Activated gamma-delta T cell (primary cell): ENCODE results near the gene PECR.

Experiments used
- DNase-seq: peaks from one replicate; lab custom pipeline; 2025; lab: John Stamatoyannopoulos, UW
- total RNA-seq, 2 donors: gene quantifications; one replicate each; lab custom pipeline; 2026; lab: John Stamatoyannopoulos, UW

The PECR gene
- 13.3 to 15.6 reads per million in 2 donors for total RNA-seq

- peak; percentile 68 for DNase-seq
Observed at GRCh38 chr2:216081487-216082116, at the start of gene PECR, which contains the start of gene TMEM169. Gene PECR, minus strand, starts transcription at chr2:216081809. Its CDS starts 68 bp downstream, at chr2:216081741. Gene TMEM169, plus strand, starts transcription at chr2:216081919. Its CDS starts 14,045 bp downstream, at chr2:216095964.

DNA sequence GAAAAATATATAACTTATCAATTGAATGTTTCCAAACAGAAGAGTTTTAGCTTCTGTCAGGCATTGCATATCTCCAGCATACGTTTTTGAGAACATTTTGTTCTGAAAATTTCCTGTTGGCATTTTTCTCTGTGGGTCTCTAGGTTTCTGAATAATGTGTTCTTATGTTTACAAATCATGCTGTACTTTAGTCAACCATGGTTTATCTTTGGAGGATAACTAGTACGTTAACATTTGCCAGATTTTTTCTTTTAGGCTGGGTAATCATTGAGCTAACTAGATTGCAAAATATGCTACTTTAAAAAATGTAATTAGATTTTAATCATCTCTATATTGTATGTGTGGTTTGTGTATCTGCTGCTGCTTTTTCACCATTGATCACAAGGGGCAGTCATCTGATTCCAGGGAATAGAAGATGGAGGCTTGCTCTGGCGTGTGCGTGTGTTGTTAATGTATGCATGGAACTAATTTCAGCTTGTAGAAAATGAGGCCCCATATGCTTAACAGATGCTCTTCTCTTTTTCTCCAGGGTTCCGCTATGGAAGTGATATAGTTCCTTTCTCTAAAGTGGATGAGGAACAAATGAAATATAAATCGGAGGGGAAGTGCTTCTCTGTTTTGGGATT lies 48.9 kb upstream of the PECR start:
- DNase-seq, result no peak

- DNase-seq, result no peak
Observed at GRCh38 chr2:216126943-216127342, 45.3 kb upstream of the PECR start.

GRCh38 chr2:216121255-216121654 lies 39.6 kb upstream of the PECR start:
- DNase-seq, result no peak

DNA sequence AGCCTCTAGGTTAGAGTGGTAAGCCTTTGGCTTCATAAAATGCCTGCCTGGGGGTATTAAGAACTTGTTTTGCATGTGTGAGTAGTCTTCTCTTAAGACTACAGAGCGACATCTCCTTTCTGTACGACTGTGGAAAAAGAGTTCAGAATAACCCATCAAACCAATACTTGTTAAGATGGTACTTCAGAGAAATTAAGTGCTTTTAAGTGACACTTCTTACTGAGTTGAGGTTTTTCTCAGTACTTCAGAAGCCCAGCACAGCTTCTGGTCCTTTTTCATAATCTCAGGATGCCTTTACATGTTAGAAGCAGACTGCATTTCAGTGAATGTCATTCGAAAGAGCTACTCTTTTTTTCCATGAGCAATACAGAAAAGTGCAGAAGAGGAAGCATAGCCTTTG lies 38.4 kb upstream of the PECR start:
- DNase-seq, result no peak

GRCh38 chr2:216119146-216119545 lies 37.5 kb upstream of the PECR start:
- no peak for DNase-seq

DNA sequence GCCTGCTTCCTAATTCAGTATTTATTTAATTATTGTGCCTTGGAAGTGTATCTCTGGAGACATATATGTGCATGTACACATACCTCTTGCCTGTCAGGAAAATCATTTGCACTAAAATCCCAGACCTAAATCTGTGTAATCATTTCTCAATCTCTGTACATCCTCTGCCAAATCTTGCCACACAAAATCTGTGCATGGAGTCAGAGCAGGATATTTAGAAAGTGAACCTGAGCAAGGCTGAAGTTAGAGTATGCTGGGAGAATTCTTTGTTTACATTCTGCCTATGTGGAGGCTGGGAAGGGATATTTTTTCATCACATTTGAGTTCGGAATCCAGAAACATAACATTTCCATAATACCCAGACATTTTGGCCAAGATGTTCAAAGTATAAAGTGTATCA lies 36.9 kb upstream of the PECR start:
- no peak for DNase-seq

- no peak for DNase-seq
Observed at GRCh38 chr2:216117561-216118340, 36.1 kb upstream of the PECR start.

GRCh38 chr2:216116418-216116817 lies 34.8 kb upstream of the PECR start:
- no peak for DNase-seq

- DNase-seq, result peak; percentile 47
Observed at GRCh38 chr2:216114714-216115531, 33.3 kb upstream of the PECR start.

- DNase-seq, result no peak
Observed at GRCh38 chr2:216114382-216114713, 32.7 kb upstream of the PECR start.

DNA sequence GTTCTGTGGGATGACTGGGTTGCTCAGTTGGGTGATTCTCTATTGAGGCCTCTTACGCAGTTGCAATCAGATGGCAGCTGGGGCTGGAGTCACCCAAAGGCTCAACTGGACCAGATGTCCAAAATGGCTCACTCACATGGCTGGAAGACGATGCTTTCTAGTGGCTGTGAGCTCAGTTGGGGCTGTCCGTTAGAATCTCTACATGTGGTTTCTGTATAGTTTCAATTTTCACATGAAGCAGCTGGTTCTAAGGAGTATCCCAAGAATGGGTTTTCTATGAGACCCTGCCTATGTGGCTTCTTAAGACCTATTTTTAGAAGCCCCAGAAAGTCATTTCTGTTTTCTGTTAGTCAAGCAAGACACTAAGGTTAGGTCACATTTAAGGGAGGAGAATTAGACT lies 32.0 kb upstream of the PECR start:
- DNase-seq, result no peak

DNA sequence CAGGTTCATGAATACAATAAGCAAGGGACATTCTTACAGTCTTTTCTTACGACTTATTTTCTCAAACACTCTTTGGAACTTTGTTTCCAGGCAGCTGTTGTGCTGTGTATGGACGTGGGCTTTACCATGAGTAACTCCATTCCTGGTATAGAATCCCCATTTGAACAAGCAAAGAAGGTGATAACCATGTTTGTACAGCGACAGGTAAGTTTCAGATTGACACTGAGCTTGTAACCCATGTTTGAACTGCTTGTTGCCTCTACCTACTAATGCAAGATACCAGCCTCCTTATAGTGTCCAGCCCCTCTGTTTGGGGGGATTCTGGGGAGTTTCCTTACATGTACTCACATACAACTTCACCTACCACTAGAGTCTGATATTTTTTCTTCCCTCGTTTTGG lies 31.3 kb upstream of the PECR start:
- DNase-seq, result no peak

DNA sequence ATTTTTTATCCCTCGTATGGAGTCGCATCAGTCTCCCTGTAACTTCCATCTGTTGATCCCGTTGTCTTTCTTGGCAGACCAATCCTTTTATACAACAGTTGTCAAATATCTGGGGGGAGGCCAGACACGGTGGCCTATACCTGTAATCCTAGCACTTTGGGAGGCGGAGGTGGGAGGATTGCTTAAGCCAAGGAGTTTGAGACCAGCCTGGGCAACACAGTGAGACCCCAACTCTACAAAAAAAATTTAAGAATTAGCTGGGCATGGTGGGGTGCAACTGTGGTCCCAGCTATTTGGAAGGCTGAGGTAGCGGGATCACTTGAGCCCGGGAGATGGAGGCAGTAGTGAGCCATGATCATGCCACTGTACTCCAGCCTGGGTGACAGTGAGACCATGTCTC lies 29.5 kb upstream of the PECR start:
- DNase-seq, result no peak

DNA sequence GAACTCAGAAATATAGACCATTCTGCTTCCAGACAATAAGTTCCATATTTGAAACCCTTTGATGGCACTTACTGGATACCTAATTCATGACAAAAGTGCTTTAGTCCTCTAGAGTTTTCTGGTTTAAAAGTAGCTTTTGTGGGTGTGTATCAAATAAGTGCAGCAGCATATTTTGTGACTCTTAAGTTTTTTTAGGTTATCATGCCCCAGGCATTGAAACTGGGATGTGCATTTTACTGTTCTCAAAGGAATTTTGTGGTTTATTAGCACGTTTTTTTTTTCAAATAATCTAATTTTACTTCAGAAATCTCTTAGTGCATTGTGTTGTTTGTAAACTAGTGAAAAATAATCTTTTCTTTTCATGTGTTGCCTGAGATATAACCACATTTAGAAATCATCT lies 29.0 kb upstream of the PECR start:
- no peak for DNase-seq

DNA sequence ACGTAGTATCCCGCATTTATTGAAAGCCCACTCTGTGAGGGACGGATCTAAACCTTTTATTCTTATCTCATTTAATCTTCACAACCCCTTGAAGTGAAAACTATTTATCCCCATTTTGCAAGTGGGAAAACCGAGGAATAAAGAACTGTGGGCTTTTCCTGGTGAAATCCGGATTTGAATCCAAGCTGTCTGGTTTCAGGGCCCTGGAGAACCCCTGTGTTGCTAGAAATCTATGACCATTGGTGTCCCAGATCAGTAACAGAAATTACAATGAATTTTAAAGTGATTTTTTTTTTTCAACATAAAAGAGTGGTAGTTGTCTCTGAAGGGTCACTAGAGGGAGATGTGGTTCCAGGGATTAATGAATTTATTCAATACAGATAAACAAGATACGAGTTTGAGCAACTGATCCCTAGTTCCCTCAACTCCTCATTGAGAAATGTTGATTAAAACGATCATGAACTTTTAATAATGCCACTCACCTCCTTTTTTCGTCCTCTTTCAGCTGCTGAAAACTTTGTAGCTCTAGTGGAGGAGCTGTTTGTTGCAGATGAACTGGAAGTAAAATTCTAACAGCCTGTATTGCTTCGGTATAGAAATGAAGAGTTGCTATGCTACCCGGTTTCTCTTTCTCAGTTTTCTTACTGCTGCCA lies 28.5 kb upstream of the PECR start:
- DNase-seq, result no peak

- peak; percentile 86 for DNase-seq
Observed at GRCh38 chr2:216108967-216109921, 27.6 kb upstream of the PECR start, which contains the start of gene XRCC5. Gene XRCC5, plus strand, starts transcription at chr2:216109348. Its CDS starts 89 bp downstream, at chr2:216109437.

DNA sequence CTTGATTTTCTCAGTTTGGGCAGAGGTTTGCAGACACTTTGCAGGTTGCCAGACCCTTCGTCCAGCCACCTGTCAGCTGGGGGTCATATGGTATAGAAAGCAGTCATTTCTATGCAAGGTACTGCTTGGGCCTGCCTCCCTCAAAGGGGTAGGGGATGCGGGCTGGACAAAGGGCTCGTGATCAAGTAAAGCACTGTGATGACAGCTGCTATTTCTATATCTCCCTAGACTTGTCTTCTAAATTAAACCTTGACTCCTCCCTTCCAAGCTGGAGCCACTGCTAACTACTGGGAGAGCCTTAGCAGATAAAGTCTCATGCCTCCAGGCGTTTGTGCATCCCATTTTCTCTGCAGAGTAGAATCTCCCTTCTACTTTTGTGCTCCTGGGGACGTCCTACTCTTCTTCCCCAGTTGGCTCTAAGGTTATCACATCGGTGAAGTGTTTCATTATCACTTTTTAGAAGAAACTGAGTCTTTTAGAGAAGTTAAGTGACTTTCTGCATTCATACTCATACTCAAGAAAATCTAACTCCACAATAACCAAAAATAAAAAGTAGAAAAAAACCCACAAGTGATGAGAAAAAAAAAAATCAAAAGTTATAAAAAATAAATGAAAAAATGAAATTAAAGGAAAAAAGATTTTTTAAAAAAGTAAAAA lies 26.8 kb upstream of the PECR start:
- DNase-seq, result no peak

- no peak for DNase-seq
Observed at GRCh38 chr2:216107760-216108159, 26.2 kb upstream of the PECR start.

DNA sequence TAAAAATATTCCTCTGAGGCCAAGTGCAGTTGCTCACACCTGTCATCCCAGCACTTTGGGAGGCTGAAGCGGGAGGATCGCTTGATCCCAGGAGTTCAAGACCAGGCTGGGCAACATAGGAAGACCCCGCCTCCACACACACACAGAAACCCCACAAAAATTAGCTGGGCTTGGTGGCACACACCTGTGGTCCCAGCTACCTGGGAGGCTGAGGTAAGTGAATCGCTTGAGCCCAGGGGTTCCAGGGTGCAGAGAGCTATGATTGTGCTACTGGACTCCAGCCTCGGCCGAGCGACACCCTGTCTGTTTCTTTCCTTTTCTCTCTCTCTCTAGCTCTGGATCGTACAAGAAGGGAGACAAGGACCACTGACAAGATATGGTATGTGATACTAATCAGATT lies 25.7 kb upstream of the PECR start:
- DNase-seq, result no peak
